Measurements from ENCODE around the gene ULK4.
"Not testable (repeated sequence)": the region's sequence is repeated elsewhere in the genome, so short reads cannot be mapped to it uniquely, and the experiment has no call there.

ULK4 gene

GRCh38 chr3:41863024-41863423 is 98.9 kb downstream of the ULK4 start:
- no peak for DNase-seq

GRCh38 chr3:41860489-41860888 is 101.4 kb downstream of the ULK4 start:
- DNase-seq: not testable (repeated sequence)

DNA sequence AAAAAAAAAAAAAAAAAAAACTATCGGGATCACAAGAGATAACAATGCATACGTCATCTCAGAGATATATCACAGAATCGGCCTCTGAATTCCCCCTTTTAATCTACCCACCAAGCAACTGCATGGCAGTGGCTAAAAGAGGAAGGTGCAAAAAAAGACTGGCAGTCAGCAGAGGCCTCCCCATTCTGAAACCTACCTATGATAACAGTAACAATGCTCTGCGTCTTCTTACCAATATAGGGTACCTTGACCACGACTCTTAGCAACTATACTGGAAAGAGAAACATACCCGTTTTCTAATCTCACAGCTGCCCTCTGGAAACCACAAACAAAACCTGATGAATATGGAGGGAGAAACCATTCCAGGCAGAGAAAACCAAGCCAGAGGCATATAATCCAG is 106.9 kb downstream of the ULK4 start:
- DNase-seq: no peak

DNA sequence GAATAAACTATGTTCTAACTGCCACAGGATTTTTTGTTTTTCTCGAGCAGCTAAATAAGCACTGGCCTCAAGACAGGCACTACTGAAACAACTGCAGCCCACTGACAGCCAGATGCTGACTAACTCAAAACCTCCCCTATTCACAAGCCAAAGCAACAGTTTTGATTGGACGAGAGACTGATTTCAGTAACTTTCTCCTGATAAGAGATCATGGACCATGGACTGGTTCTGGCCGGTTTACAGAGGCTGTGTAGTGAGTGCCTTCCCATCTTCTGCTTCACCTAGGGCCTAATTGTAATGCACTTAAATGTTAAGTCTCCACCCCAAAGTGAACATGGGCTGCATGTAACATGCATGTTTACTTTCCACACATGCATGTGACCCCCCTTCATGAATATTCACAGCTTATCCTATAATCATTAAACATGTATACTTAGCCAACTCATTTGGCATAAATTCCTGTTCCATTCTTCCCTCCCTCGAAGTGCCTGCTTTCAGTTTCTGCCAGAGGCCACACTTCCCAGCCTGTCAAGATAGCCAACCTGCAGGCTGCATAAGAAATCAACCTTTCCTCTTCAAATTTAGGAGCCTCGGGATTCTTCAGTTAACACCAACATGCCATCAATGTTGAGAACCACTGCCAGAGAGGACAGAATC is 108.2 kb downstream of the ULK4 start:
- DNase-seq: no peak

GRCh38 chr3:41848753-41849574 is 112.9 kb downstream of the ULK4 start:
- DNase-seq: peak in 1 of 5 experiments; percentile 6

- DNase-seq: no peak
These were observed 114.2 kb downstream of the ULK4 start for GRCh38 chr3:41847679-41848078.

GRCh38 chr3:41846850-41847249 is 115.1 kb downstream of the ULK4 start:
- no peak for DNase-seq

- DNase-seq: no peak
These were observed 116.1 kb downstream of the ULK4 start for GRCh38 chr3:41845826-41846225.

GRCh38 chr3:41844256-41844655 is 117.6 kb downstream of the ULK4 start:
- DNase-seq: not testable (repeated sequence)

GRCh38 chr3:41840936-41841668 is 120.8 kb downstream of the ULK4 start:
- DNase-seq: not testable (repeated sequence)

DNA sequence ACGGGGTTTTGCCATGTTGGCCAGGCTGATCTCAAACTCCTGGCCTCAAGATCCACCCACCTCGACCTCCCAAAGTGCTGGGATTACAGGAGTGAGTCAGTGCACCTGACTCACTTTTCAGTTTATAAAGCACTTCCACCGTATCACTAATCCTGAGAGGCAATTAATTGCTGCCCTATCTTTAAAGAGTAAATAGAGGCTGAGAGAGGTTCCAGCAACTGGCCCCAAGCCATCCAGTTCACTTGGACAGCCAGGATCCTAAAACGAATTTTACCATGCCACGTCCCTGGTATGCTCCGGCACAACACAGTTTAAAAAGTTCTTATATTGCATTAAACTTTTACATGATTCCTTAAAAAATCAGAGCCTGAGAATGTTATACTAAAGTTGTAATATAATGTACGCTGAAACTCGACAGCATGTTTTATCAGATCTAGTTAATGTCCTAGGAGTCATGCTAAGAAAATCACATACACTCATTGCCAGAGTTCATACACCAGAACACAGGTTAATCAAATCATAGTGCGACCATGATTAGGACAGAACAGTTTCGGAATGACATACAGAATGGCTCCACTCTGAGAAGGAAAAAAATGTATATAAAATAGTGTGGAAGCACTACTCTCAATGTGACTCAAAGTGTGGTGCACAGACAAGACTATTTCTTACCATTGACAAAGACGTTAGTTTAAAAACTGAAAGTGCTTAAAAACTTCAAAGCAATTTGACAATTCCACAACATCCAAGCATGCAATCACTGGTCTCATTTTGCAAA is 125.4 kb downstream of the ULK4 start:
- DNase-seq: peak in 1 of 5 experiments; percentile 84

- DNase-seq: no peak
These were observed 128.3 kb downstream of the ULK4 start for GRCh38 chr3:41833628-41834027.

DNA sequence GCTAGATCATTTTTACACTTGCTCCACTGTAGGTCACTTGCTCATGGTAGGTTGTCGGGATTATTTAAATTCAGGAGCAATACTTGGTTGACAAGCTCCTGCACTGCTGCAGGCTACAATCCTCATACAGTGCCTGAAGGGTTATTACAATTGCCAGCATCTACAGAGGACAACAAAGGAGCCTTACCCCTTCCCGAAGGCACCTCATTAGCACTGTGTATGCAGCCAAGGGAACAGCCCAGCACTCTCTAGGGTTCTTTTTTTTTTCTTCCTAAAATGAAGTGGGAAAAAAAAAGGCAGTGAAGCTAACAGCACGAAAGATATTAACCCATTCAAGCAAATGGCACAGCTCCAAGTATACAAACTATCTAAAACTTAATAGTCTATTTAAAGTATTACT is 142.7 kb downstream of the ULK4 start:
- no peak for DNase-seq

DNA sequence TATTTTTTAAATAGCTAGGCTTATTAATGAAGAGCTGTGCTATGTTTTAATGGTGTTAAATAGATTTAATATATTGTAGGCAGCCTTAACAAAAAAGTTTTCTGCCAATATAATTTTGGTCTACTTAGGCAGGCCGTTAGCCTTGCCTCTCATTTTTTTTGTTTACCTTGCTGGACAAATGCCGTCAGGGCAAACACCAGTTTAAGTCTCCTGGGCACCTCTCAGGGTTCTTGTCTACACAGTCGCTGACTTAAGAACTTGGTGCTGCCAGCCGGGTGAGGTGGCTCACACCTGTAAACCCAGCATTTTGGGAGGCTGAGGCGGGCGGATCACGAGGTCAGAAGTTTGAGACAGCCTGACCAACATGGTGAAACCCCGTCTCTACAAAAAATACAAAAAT is 153.3 kb downstream of the ULK4 start:
- DNase-seq: no peak

DNA sequence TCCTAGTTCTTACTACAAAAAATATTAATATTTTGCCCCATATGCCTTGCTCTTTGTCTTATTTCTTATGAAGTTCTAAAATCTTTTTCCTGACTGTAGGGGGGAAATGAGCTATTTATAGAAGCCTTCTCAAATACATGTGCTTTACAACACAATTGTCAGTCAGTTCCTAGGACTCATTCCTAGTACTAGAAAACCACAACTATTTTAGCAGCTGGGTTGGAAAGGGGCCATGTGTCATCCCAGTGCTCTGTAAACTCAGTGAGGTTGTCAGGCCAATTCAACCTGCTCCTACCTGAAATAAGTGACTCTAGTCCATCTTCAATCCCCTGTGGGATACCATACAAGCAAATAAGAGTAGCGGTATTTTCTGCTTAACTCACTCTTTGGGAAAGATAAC is 153.8 kb downstream of the ULK4 start:
- no peak for DNase-seq

DNA sequence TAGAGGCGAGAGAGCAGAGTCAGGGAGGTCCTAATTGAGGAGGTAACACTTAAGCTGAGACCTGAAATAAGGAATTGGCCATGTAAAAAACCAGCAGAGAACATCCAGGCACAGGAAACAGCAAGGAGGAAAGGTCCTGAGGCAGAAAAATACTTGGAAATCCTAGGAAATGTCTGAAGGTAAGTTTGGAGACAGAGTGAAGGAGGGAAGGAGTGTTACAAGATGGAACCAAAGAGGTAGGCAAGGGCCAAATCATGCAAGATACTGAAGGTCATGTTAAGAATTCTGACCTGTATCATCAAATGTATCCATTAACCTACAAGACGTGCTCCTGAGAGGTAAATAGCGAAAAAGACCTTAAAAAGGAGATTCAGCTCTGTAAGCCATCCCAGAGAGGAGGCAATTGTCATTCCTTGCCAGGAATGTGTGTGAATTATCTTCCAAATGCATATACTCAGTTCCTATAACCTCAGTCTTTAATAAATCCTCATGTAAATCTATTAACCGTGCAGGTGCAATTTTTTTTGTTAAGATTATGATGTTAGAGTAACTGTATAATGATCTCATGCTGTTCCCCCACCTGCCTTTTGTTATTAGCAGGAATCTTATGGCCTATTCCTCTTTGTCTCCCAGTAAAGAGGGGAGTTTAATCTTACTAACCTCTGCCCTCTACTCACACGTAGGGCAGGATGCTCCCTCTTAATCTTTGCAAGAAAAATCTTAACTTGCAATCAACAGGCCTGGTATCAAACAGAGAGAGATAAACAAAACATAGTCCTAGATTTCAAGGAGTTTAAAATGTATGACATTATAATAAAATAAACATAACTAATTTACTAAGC is 166.9 kb downstream of the ULK4 start:
- DNase-seq: no peak

- no peak for DNase-seq
These were observed 169.1 kb downstream of the ULK4 start for GRCh38 chr3:41792806-41793205.

- DNase-seq: no peak
These were observed 192.8 kb downstream of the ULK4 start for GRCh38 chr3:41769106-41769505.

- no peak for DNase-seq
These were observed 193.5 kb downstream of the ULK4 start for GRCh38 chr3:41768363-41768762.

DNA sequence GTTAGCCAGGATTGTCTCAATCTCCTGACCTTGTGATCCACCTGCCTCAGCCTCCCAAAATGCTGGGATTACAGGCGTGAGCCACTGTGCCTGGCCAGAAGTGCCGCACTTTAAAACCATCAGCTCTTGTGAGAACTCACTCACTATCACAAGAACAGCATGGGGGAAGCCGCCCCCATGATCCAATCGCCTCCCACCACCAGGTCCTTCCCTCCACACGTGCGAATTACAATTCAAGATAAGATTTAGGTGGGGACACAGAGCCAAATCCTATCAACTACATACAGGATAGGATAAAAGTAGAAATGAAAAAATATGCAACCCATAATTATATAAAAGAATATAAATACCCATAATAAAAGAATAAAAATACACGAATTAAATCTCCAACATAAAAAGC is 199.0 kb downstream of the ULK4 start:
- DNase-seq: not testable (repeated sequence)

GRCh38 chr3:41753651-41754050 is 208.3 kb downstream of the ULK4 start:
- DNase-seq: no peak

DNA sequence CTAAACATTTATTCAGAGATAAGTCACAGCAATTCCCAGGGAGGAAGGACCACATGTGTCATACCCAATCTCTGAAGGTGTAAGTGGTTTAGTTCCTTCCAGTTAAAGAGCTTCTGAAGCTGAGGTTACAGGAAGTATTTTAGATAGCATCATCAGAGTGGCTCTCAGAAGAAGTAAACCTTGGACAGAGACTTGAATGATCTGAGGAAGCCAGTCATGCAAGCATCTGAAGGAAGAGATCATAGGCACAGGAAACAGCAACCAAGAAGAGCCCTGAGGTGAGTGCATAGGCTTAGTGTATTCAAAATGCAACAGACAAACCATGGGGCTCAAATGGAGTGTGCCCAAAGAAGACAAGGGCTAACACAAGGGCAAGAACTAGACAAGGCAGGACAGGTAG is 210.3 kb downstream of the ULK4 start:
- peak in 1 of 5 experiments; percentile 62 for DNase-seq

All from T-helper 2 cell (primary cell).